Fibroblast of skin of left quadriceps (primary cell): Measurements from ENCODE around the gene VWA7.
A peak's percentile ranks its signal among the peaks of the same experiment; 100 is the strongest.
"Not testable (repeated sequence)": the region's sequence is repeated elsewhere in the genome, so short reads cannot be mapped to it uniquely, and the experiment has no call there.

Experiments
- DNase-seq, 2 experiments: peaks; one replicate each; pipeline ENCODE4 v3.0.0-alpha.2; 2013; ENCODE audit warnings: low read depth in 2 of 2

VWA7 gene

GRCh38 chr6:31805939-31806469 is 28.9 kb upstream of the VWA7 start:
- no peak for DNase-seq

- not testable (repeated sequence) for DNase-seq
These were observed 24.2 kb upstream of the VWA7 start for GRCh38 chr6:31801031-31801927.

GRCh38 chr6:31799781-31800180 is 22.7 kb upstream of the VWA7 start:
- no peak for DNase-seq

GRCh38 chr6:31797588-31797987 is 20.5 kb upstream of the VWA7 start:
- no peak for DNase-seq

GRCh38 chr6:31796993-31797385 is 19.9 kb upstream of the VWA7 start:
- DNase-seq = no peak

GRCh38 chr6:31795616-31796298 is 18.6 kb upstream of the VWA7 start, which contains the start of gene VARS1:
VARS1 (minus strand) TSS chr6:31795752; CDS start chr6:31795217, 535 bp downstream.
- DNase-seq = peak; percentile 67 to 73

GRCh38 chr6:31794866-31795615 is 17.9 kb upstream of the VWA7 start:
- no peak for DNase-seq

- no peak for DNase-seq
These were observed 17.3 kb upstream of the VWA7 start for GRCh38 chr6:31794294-31794865.

- DNase-seq = not testable (repeated sequence)
These were observed 16.8 kb upstream of the VWA7 start for GRCh38 chr6:31793927-31794245.

- no peak for DNase-seq
These were observed 15.6 kb upstream of the VWA7 start for GRCh38 chr6:31792761-31793171.

- DNase-seq = no peak
These were observed 14.9 kb upstream of the VWA7 start for GRCh38 chr6:31792090-31792374.

- peak in 1 of 2 experiments; percentile 24 for DNase-seq
These were observed 14.4 kb upstream of the VWA7 start for GRCh38 chr6:31791324-31792089.

GRCh38 chr6:31785475-31785874 is 8.3 kb upstream of the VWA7 start:
- DNase-seq = no peak

- DNase-seq = no peak
These were observed 7.2 kb upstream of the VWA7 start for GRCh38 chr6:31784098-31784925.

GRCh38 chr6:31782126-31782855 is 5.2 kb upstream of the VWA7 start:
- DNase-seq = no peak

GRCh38 chr6:31781244-31782125 is 4.4 kb upstream of the VWA7 start:
- DNase-seq = no peak

- DNase-seq = no peak
These were observed 3.5 kb upstream of the VWA7 start for GRCh38 chr6:31780507-31781243.

- no peak for DNase-seq
These were observed 2.8 kb upstream of the VWA7 start for GRCh38 chr6:31779908-31780307.
